Body of pancreas (tissue), 4 donors: ENCODE measurements around the gene DTYMK.

ENCODE experiments used
- POLR2A ChIP-seq, 3 donors: fragments of 450-650 bp; IDR thresholded peaks; one replicate each; pipeline ENCODE4 v1.6.1; 2016; ENCODE audit warnings: antibody characterized with exemption in 3 of 3, mild to moderate bottlenecking in 2 of 3
- TF ChIP-seq, protein P1 (sequence below), 7 experiments: fragments of 450-650 bp in 4 of 7; fragments of 200-600 bp in 3 of 7; sonication (generic) in 3 of 7; IDR thresholded peaks; one replicate each; pipeline ENCODE4 v1.5.1; 2016 to 2019; ENCODE audit warnings: antibody characterized with exemption in 7 of 7

DNA sequence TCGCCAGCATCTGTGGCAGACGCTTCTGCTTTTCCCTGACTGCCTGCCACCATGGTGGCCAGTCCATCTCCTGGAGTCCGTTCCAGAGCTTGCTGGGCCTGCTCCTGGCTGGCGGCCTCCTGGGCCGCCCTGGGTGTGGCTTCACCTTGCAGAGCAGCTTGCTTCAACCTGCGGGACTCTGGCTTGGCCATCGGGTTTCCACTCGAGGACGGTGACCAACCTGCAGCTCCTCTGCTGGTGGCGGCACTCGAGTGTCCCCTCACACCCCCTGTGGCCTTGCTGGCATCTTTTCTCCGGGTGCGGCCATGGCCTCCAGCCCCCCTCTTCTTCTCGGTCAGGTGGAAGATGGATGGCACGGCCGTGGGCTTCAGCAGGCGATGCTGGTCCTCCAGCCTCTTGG lies 53.1 kb downstream of the DTYMK start:
- TF ChIP-seq, protein P1, sequence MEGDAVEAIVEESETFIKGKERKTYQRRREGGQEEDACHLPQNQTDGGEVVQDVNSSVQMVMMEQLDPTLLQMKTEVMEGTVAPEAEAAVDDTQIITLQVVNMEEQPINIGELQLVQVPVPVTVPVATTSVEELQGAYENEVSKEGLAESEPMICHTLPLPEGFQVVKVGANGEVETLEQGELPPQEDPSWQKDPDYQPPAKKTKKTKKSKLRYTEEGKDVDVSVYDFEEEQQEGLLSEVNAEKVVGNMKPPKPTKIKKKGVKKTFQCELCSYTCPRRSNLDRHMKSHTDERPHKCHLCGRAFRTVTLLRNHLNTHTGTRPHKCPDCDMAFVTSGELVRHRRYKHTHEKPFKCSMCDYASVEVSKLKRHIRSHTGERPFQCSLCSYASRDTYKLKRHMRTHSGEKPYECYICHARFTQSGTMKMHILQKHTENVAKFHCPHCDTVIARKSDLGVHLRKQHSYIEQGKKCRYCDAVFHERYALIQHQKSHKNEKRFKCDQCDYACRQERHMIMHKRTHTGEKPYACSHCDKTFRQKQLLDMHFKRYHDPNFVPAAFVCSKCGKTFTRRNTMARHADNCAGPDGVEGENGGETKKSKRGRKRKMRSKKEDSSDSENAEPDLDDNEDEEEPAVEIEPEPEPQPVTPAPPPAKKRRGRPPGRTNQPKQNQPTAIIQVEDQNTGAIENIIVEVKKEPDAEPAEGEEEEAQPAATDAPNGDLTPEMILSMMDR (IDR thresholded peaks at IDR 0.05): no peak
- no peak for TF ChIP-seq POLR2A (IDR thresholded peaks at IDR 0.05)
